GM13977 (cell line): ENCODE measurements around the gene GALNT12.

Source experiments
- DNase-seq: peaks from one replicate; pipeline ENCODE4 v3.0.0; 2012; ENCODE audit warnings: low spot score
- CTCF ChIP-seq: IDR thresholded peaks from 2 replicates; pipeline ENCODE4 v1.5.1; 2012; ENCODE audit warnings: mild to moderate bottlenecking, control low read depth; ENCODE audit not compliant: insufficient read depth; ENCODE audit errors: extremely low read depth, missing control alignments
- in situ Hi-C: fragments of 300-500 bp; cut with MboI; formaldehyde crosslinking; loops from one replicate; pipeline ENCODE4 v1.12.0; 2022; ENCODE audit warnings: low sequenced_read_pairs, low pct_unique_long_range_greater_than_20kb, mixed read lengths, inconsistent platforms; ENCODE audit not compliant: unreplicated experiment

GALNT12 gene

GRCh38 chr9:98892690-98893089 lies 85.2 kb downstream of the GALNT12 start:
- in situ Hi-C loops, result no loop called here
- DNase-seq, result no peak
- no peak for TF ChIP-seq CTCF

GRCh38 chr9:98894171-98894570 lies 86.7 kb downstream of the GALNT12 start:
- in situ Hi-C loops, result no loop called here
- no peak for DNase-seq
- no peak for TF ChIP-seq CTCF

- TF ChIP-seq CTCF, result no peak
- DNase-seq, result no peak
- in situ Hi-C loops, result no loop called here
Observed at GRCh38 chr9:98894761-98895160, 87.3 kb downstream of the GALNT12 start.

GRCh38 chr9:98896632-98897031 lies 89.2 kb downstream of the GALNT12 start:
- in situ Hi-C loops, result no loop called here
- DNase-seq, result no peak
- TF ChIP-seq CTCF, result no peak

GRCh38 chr9:98897745-98898144 lies 90.3 kb downstream of the GALNT12 start:
- in situ Hi-C loops, result no loop called here

GRCh38 chr9:98899408-98900056 lies 92.1 kb downstream of the GALNT12 start:
- TF ChIP-seq CTCF, result no peak
- in situ Hi-C loops, result no loop called here
- DNase-seq, result no peak

More at GRCh38 chr9:98897745-98898144, 90.3 kb downstream of the GALNT12 start:
- DNase-seq, result no peak
- TF ChIP-seq CTCF, result no peak
